Measurements from ENCODE around the gene ZC3H12A. TPM values are rescaled to one million over a fixed set of nuclear protein-coding genes. Genes with fewer than 3 reads are reported as not detected.
A peak's percentile ranks its signal among the peaks of the same experiment; 100 is the strongest.

ZC3H12A gene
- polyA plus RNA-seq, 3 donors: 5.2 to 155 (median 5.8) TPM

- TF ChIP-seq, protein P1, sequence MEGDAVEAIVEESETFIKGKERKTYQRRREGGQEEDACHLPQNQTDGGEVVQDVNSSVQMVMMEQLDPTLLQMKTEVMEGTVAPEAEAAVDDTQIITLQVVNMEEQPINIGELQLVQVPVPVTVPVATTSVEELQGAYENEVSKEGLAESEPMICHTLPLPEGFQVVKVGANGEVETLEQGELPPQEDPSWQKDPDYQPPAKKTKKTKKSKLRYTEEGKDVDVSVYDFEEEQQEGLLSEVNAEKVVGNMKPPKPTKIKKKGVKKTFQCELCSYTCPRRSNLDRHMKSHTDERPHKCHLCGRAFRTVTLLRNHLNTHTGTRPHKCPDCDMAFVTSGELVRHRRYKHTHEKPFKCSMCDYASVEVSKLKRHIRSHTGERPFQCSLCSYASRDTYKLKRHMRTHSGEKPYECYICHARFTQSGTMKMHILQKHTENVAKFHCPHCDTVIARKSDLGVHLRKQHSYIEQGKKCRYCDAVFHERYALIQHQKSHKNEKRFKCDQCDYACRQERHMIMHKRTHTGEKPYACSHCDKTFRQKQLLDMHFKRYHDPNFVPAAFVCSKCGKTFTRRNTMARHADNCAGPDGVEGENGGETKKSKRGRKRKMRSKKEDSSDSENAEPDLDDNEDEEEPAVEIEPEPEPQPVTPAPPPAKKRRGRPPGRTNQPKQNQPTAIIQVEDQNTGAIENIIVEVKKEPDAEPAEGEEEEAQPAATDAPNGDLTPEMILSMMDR (IDR thresholded peaks at IDR 0.05): no peak
- Histone ChIP-seq H3K9ac (ENCODE audit: insufficient read depth, low read length, poor library complexity, severe bottlenecking) (peak overlapping the region; percentile 92), H3K9me3 (replicated peaks in 1 of 2; ENCODE audit: control insufficient read depth in 1 of 2, insufficient read depth in 1 of 2, low read length in 2 of 2) (no peaks in the 10 kb centered on the region), H2AFZ (ENCODE audit: insufficient read depth, low read depth, low read length, poor library complexity, severe bottlenecking) (no peak overlapping the region), H3K4me3 (replicated peaks in 1 of 3; ENCODE audit: low read depth in 2 of 3, low read length in 3 of 3) (peak overlapping the region; percentile 79 to 98 (median 91)), H3K4me1 (ENCODE audit: control insufficient read depth in 1 of 2, insufficient read depth in 2 of 2, low read length in 2 of 2) (peaks cover 76 to 82% of the 10 kb centered on the region in 2 donors), H3K27me3 (ENCODE audit: control insufficient read depth in 2 of 2, insufficient read depth in 2 of 2, low read length in 2 of 2) (no peaks in the 10 kb centered on the region), H3K36me3 (replicated peaks in 1 of 2; ENCODE audit: control insufficient read depth in 1 of 2, insufficient read depth in 2 of 2, low read length in 2 of 2) (peaks cover 5 to 10% of the 10 kb centered on the region in 2 donors), H3K27ac (ENCODE audit: low read depth in 1 of 2, low read length in 2 of 2) (peak overlapping the region; percentile 96 to 99), H3K4me2 (replicated peaks; ENCODE audit: extremely low read depth, low read length, poor library complexity, severe bottlenecking) (peak overlapping the region; percentile 98), H4K20me1 (ENCODE audit: insufficient read depth, low read length) (peaks cover 50% of the 10 kb centered on the region), H3K79me2 (ENCODE audit: insufficient read depth, low read length) (peaks cover 54% of the 10 kb centered on the region)
- intact Hi-C loops (cut with micrococcal nuclease): loop anchor here in 1 of 2 donors (5.0 to 10.0 kb wide), 2 partner anchors 217 to 1170 kb away; partner anchors contain the start of genes CDCA8 and SH3D21
- H3K4me1 Mint-ChIP-seq: peaks cover 76% of the 10 kb centered on the region
- H3K36me3 Mint-ChIP-seq: peaks cover 20% of the 10 kb centered on the region in 2 donors
- peak overlapping the region; percentile 79 to 98 (median 95) for H3K27ac Mint-ChIP-seq
- peaks cover 2 to 15% (median 7%) of the 10 kb centered on the region in 3 donors for H3K27me3 Mint-ChIP-seq (ENCODE audit: low read depth in 3 of 3)
- H3K9me3 Mint-ChIP-seq: no peaks in the 10 kb centered on the region
- DNase-seq: no peak
- under 1% methylated on average over 31 of the region's 38 CpGs for WGBS (ENCODE audit: insufficient coverage)
- peak overlapping the region; percentile 86 to 91 for H3K4me3 Mint-ChIP-seq
These were observed 458 bp downstream of the ZC3H12A start for GRCh38 chr1:37474697-37475379.

- DNase-seq: peak in 1 of 3 donors; percentile 31
- Mint-ChIP-seq H3K27ac (peak overlapping the region; percentile 79 to 99 (median 98)), H3K4me1 (peaks cover 81% of the 10 kb centered on the region), H3K9me3 (no peaks in the 10 kb centered on the region), H3K36me3 (peaks cover 24 to 25% of the 10 kb centered on the region in 2 donors), H3K4me3 (peak overlapping the region; percentile 86 to 91), H3K27me3 (ENCODE audit: low read depth in 3 of 3) (peaks cover 2 to 15% (median 7%) of the 10 kb centered on the region in 3 donors)
- Histone ChIP-seq H3K4me3 (replicated peaks in 1 of 3; ENCODE audit: low read depth in 2 of 3, low read length in 3 of 3) (peak overlapping the region; percentile 79 to 98 (median 91)), H3K4me2 (replicated peaks; ENCODE audit: extremely low read depth, low read length, poor library complexity, severe bottlenecking) (peak overlapping the region; percentile 98), H3K79me2 (ENCODE audit: insufficient read depth, low read length) (peaks cover 61% of the 10 kb centered on the region), H3K9me3 (replicated peaks in 1 of 2; ENCODE audit: control insufficient read depth in 1 of 2, insufficient read depth in 1 of 2, low read length in 2 of 2) (no peaks in the 10 kb centered on the region), H3K27ac (ENCODE audit: low read depth in 1 of 2, low read length in 2 of 2) (peak overlapping the region; percentile 96 to 99), H3K27me3 (ENCODE audit: control insufficient read depth in 2 of 2, insufficient read depth in 2 of 2, low read length in 2 of 2) (no peaks in the 10 kb centered on the region), H4K20me1 (ENCODE audit: insufficient read depth, low read length) (peaks cover 57% of the 10 kb centered on the region), H3K9ac (ENCODE audit: insufficient read depth, low read length, poor library complexity, severe bottlenecking) (peak overlapping the region; percentile 92), H3K36me3 (replicated peaks in 1 of 2; ENCODE audit: control insufficient read depth in 1 of 2, insufficient read depth in 2 of 2, low read length in 2 of 2) (peaks cover 10 to 15% of the 10 kb centered on the region in 2 donors), H2AFZ (ENCODE audit: insufficient read depth, low read depth, low read length, poor library complexity, severe bottlenecking) (no peak overlapping the region), H3K4me1 (ENCODE audit: control insufficient read depth in 1 of 2, insufficient read depth in 2 of 2, low read length in 2 of 2) (peaks cover 83 to 89% of the 10 kb centered on the region in 2 donors)
- TF ChIP-seq, protein P1 (IDR thresholded peaks at IDR 0.05): no peak
- 84% methylated on average over 24 of the region's 24 CpGs for WGBS (ENCODE audit: insufficient coverage)
- intact Hi-C loops (cut with micrococcal nuclease): loop anchor here in 1 of 2 donors (10.0 kb wide), 1 partner anchor 1171 kb away; the partner anchor contains the start of gene SH3D21
These were observed 1.2 kb downstream of the ZC3H12A start for GRCh38 chr1:37475380-37476086.

Measured in CD14-positive monocyte (primary cell).